C4-2B (cell line): ENCODE results near the gene DENND4C.
"Not testable (repeated sequence)": the region's sequence is repeated elsewhere in the genome, so short reads cannot be mapped to it uniquely, and the experiment has no call there.

Experiments
- ZFX ChIP-seq: fragments of 450-650 bp; IDR thresholded peaks from 2 replicates; pipeline ENCODE4 v1.6.1; 2017
- TF ChIP-seq, protein P1 (sequence below): fragments of 450-650 bp; conservative IDR thresholded peaks from 2 replicates; pipeline ENCODE4 v1.5.1; 2017; ENCODE audit warnings: mild to moderate bottlenecking

DNA sequence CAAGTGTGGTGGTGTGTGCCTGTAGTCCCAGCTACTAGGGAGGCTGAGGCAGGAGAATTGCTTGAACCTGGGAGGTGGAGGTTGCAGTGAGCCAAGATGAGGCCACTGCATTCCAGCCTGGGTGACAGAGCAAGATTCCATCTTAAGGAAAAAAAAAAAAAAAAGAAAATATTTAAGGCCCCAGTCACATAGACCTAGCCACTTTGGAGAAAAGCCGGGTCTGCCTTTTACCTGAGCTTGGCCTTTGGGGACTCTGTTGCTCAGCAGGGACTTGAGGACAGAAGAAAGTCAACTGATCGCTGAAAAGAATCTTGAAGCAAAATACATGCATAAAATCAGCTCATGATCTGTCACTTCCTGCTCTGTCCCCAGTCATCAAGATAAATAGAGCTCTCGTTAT lies 183.0 kb downstream of the DENND4C start:
- TF ChIP-seq, protein P1, sequence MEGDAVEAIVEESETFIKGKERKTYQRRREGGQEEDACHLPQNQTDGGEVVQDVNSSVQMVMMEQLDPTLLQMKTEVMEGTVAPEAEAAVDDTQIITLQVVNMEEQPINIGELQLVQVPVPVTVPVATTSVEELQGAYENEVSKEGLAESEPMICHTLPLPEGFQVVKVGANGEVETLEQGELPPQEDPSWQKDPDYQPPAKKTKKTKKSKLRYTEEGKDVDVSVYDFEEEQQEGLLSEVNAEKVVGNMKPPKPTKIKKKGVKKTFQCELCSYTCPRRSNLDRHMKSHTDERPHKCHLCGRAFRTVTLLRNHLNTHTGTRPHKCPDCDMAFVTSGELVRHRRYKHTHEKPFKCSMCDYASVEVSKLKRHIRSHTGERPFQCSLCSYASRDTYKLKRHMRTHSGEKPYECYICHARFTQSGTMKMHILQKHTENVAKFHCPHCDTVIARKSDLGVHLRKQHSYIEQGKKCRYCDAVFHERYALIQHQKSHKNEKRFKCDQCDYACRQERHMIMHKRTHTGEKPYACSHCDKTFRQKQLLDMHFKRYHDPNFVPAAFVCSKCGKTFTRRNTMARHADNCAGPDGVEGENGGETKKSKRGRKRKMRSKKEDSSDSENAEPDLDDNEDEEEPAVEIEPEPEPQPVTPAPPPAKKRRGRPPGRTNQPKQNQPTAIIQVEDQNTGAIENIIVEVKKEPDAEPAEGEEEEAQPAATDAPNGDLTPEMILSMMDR: not testable (repeated sequence)
- TF ChIP-seq ZFX: not testable (repeated sequence)
